ENCODE results near the gene IFI27.

DNA sequence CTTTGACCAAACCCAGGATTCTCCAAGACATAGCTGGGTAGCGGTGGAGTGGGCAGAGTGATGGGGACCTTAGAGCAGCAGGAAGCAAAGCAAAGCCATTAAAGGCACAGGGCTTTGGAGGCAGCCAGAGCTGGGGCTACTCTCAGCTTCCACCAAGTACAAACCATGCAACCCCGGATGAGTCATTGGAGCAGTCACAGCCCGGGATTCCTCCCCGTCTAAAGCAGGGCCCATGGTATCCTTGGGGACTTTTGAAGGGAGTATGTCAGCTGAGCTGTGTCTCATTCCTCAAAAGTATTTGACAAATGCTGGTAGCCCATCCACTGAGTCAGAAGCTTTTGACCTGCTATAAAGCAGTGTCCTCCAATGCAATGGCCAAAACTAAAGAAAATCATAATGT is 9.7 kb upstream of the IFI27 start:
- TF ChIP-seq KLF1 (tag; IDR thresholded peaks at IDR 0.05) (no peak), TBP (optimal IDR thresholded peaks at IDR 0.05; ENCODE audit: low read depth, low read length) (no peak), KLF13 (tag; IDR thresholded peaks at IDR 0.05; ENCODE audit: borderline replicate concordance, low read depth) (no peak), EZH2 (IDR thresholded peaks at IDR 0.05; ENCODE audit: borderline replicate concordance, low read depth, low read length) (no peak), MXI1 (IDR thresholded peaks at IDR 0.05; ENCODE audit: low read depth, low read length) (no peak)
- TF ChIP-seq, protein P1, sequence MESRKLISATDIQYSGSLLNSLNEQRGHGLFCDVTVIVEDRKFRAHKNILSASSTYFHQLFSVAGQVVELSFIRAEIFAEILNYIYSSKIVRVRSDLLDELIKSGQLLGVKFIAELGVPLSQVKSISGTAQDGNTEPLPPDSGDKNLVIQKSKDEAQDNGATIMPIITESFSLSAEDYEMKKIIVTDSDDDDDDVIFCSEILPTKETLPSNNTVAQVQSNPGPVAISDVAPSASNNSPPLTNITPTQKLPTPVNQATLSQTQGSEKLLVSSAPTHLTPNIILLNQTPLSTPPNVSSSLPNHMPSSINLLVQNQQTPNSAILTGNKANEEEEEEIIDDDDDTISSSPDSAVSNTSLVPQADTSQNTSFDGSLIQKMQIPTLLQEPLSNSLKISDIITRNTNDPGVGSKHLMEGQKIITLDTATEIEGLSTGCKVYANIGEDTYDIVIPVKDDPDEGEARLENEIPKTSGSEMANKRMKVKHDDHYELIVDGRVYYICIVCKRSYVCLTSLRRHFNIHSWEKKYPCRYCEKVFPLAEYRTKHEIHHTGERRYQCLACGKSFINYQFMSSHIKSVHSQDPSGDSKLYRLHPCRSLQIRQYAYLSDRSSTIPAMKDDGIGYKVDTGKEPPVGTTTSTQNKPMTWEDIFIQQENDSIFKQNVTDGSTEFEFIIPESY (CRISPR knock-in tag; IDR thresholded peaks at IDR 0.05), result no peak
- TF ChIP-seq, protein P2, sequence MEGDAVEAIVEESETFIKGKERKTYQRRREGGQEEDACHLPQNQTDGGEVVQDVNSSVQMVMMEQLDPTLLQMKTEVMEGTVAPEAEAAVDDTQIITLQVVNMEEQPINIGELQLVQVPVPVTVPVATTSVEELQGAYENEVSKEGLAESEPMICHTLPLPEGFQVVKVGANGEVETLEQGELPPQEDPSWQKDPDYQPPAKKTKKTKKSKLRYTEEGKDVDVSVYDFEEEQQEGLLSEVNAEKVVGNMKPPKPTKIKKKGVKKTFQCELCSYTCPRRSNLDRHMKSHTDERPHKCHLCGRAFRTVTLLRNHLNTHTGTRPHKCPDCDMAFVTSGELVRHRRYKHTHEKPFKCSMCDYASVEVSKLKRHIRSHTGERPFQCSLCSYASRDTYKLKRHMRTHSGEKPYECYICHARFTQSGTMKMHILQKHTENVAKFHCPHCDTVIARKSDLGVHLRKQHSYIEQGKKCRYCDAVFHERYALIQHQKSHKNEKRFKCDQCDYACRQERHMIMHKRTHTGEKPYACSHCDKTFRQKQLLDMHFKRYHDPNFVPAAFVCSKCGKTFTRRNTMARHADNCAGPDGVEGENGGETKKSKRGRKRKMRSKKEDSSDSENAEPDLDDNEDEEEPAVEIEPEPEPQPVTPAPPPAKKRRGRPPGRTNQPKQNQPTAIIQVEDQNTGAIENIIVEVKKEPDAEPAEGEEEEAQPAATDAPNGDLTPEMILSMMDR (IDR thresholded peaks at IDR 0.05 in 2 of 3, conservative IDR thresholded peaks at IDR 0.05 in 1 of 3; ENCODE audit: insufficient read depth in 2 of 3, low read depth in 1 of 3, low read length in 3 of 3), result no peak
